A673 (cell line): ENCODE data around the gene FAM170B. TPM values are rescaled to one million over a fixed set of nuclear protein-coding genes. Genes with fewer than 3 reads are reported as not detected.

ENCODE experiments used
- BruUV-seq: library from RNA; stranded (reverse); fragments of 400-500 nt; replicated peaks from 2 replicates; lab custom pipeline; 2021; lab: Mats Ljungman, UMichigan
- CTCF ChIA-PET: fragments of 300-600 bp; sonication (Branson Sonifier 250); formaldehyde crosslinking; loops from one replicate; lab custom pipeline; 2022; ENCODE audit warnings: antibody characterized with exemption; lab: Charles Lee
- POLR2A ChIA-PET: fragments of 300-600 bp; sonication (Branson Sonifier 250); formaldehyde crosslinking; loops from one replicate; lab custom pipeline; 2022; ENCODE audit warnings: antibody characterized with exemption; ENCODE audit not compliant: low non-redundant PET; lab: Charles Lee
- DNase-seq: peaks from one replicate; pipeline ENCODE4 v3.0.0-alpha.2; 2015; ENCODE audit warnings: low spot score
- H3K27ac ChIP-seq: fragments of 200-600 bp; sonication (generic); 2 replicates; pipeline ENCODE4 v1.5.1; 2016; ENCODE audit warnings: mixed run types, low read depth, mild to moderate bottlenecking, mixed read lengths, antibody characterized with exemption, low read length; ENCODE audit not compliant: poor library complexity, severe bottlenecking
- H3K27me3 ChIP-seq: fragments of 200-600 bp; sonication (generic); replicated peaks from 2 replicates; pipeline ENCODE4 v1.6.1; 2017; ENCODE audit warnings: mixed run types, low read depth, mild to moderate bottlenecking, mixed read lengths, antibody characterized with exemption, low read length; ENCODE audit not compliant: insufficient read depth, poor library complexity
- H3K36me3 ChIP-seq: fragments of 200-600 bp; sonication (generic); 2 replicates; pipeline ENCODE4 v1.6.1; 2016; ENCODE audit warnings: mixed run types, mild to moderate bottlenecking, mixed read lengths, antibody characterized with exemption, low read length; ENCODE audit not compliant: insufficient read depth, poor library complexity, severe bottlenecking
- H3K4me1 ChIP-seq: fragments of 200-600 bp; sonication (generic); 2 replicates; pipeline ENCODE4 v1.6.1; 2017; ENCODE audit warnings: mixed run types, mild to moderate bottlenecking, mixed read lengths, antibody characterized with exemption, low read length; ENCODE audit not compliant: insufficient read depth, poor library complexity, severe bottlenecking
- H3K4me3 ChIP-seq: fragments of 200-600 bp; sonication (generic); 2 replicates; pipeline ENCODE4 v1.5.1; 2016; ENCODE audit warnings: low read depth, mixed run types, mild to moderate bottlenecking, mixed read lengths, low read length; ENCODE audit not compliant: poor library complexity, severe bottlenecking
- H3K9me3 ChIP-seq: fragments of 200-600 bp; sonication (generic); 2 replicates; pipeline ENCODE4 v1.6.1; 2016; ENCODE audit warnings: mixed run types, low read depth, mild to moderate bottlenecking, mixed read lengths, antibody characterized with exemption, low read length; ENCODE audit not compliant: poor library complexity, severe bottlenecking
- EZH2 ChIP-seq: fragments of 200-600 bp; sonication (generic); IDR thresholded peaks from 2 replicates; pipeline ENCODE4 v1.6.1; 2017; ENCODE audit warnings: borderline replicate concordance, low read depth, mild to moderate bottlenecking, mixed read lengths, antibody characterized with exemption, low read length; ENCODE audit not compliant: poor library complexity, severe bottlenecking
- intact Hi-C: fragments of 100-400 bp; cut with micrococcal nuclease; formaldehyde crosslinking; loops from one replicate; pipeline ENCODE4 v1.10.0; 2022; ENCODE audit not compliant: unreplicated experiment
- total RNA-seq: library from RNA; stranded (reverse); gene quantifications from 2 replicates; pipeline ENCODE4 v1.2.3, GENCODE V29; 2021
- TF ChIP-seq, protein P1 (sequence below): fragments of 300-800, 200-600 bp; sonication (generic); conservative IDR thresholded peaks from 2 replicates; pipeline ENCODE4 v1.5.1; 2017; ENCODE audit warnings: low read depth, mild to moderate bottlenecking, antibody characterized with exemption, low read length, moderate library complexity, mixed read lengths

The FAM170B gene
- total RNA-seq, 1 experiment from 2014 or later = not detected

DNA sequence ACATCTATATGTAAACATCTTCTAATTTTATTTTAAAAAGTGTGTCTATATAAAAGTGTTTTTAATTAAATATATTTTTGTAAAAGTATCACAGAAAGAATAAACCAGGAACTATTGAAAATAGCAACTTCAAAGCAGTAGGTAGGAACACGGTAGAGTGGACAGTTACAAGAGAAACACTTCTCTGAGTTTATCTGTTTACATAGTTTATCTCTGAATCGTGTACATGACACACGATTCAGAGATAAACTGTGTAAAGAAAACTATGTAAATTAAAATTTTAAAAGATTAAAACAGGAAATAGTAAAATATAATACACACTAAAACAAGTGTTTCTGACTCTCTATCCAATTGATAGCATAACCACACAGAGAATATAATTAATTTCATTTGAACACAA, 25.1 kb upstream of the FAM170B start:
- POLR2A ChIA-PET = no interaction called here
- CTCF ChIA-PET = no interaction called here
- DNase-seq = no peak
- Histone ChIP-seq H3K9me3 (no peaks in the 10 kb centered on the region), H3K27me3 (peaks cover 46% of the 10 kb centered on the region), H3K4me1 (no peaks in the 10 kb centered on the region), H3K36me3 (no peaks in the 10 kb centered on the region), H3K4me3 (no peak overlapping the region), H3K27ac (no peak overlapping the region)
- TF ChIP-seq EZH2 = no peak
- TF ChIP-seq, protein P1, sequence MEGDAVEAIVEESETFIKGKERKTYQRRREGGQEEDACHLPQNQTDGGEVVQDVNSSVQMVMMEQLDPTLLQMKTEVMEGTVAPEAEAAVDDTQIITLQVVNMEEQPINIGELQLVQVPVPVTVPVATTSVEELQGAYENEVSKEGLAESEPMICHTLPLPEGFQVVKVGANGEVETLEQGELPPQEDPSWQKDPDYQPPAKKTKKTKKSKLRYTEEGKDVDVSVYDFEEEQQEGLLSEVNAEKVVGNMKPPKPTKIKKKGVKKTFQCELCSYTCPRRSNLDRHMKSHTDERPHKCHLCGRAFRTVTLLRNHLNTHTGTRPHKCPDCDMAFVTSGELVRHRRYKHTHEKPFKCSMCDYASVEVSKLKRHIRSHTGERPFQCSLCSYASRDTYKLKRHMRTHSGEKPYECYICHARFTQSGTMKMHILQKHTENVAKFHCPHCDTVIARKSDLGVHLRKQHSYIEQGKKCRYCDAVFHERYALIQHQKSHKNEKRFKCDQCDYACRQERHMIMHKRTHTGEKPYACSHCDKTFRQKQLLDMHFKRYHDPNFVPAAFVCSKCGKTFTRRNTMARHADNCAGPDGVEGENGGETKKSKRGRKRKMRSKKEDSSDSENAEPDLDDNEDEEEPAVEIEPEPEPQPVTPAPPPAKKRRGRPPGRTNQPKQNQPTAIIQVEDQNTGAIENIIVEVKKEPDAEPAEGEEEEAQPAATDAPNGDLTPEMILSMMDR = no peak
- no TSS peak for BruUV-seq
- intact Hi-C loops = no loop called here

DNA sequence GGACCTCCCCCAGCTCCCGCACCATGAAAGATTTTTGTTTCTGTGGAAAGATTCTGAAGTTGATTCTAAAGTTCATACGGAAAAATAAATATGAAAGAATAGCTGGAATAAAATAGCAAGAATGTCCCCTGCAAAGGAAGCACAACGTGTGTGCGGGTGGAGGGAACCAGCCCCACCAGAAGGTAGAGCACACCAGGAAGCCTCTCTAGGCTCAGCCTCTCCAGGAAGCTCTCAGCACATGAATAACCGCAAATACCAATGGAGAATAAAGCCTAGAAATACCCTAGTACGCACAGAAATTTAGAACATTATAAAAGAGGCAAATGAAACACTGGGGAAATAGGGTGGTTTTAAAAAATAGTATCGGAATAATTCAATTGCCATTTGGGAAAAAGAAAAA, 24.6 kb upstream of the FAM170B start:
- no peak for TF ChIP-seq EZH2
- TF ChIP-seq, protein P1 = no peak
- H3K4me3 ChIP-seq = no peak overlapping the region
- ChIA-PET POLR2A (no interaction called here), CTCF (no interaction called here)
- no TSS peak for BruUV-seq
- no peak for DNase-seq
- H3K9me3 ChIP-seq = no peaks in the 10 kb centered on the region
- intact Hi-C loops = no loop called here
- H3K36me3 ChIP-seq = no peaks in the 10 kb centered on the region
- peaks cover 46% of the 10 kb centered on the region for H3K27me3 ChIP-seq
- no peaks in the 10 kb centered on the region for H3K4me1 ChIP-seq
- no peak overlapping the region for H3K27ac ChIP-seq

DNA sequence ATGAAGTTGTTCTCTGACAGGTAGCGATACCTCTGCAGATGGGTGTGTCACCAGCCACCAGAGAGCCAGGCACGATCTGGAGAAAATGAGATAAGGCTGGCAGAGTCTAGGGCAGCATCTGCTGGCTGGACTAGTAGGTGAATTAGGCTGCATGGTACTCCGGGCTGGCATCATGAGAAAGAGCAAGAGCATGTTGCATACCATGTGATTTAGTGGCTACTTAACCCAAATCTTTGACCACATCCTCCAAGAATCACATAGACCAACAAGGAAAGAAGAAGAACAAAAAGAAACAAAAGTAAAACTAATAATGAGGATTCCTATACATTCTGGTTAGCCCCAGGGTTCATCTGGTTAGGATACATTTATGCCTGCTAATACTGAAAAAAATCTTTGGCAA, 23.4 kb upstream of the FAM170B start:
- BruUV-seq = no TSS peak
- ChIA-PET POLR2A (no interaction called here), CTCF (no interaction called here)
- H3K36me3 ChIP-seq = no peaks in the 10 kb centered on the region
- no peak for DNase-seq
- H3K27ac ChIP-seq = no peak overlapping the region
- intact Hi-C loops = no loop called here
- TF ChIP-seq, protein P1 = no peak
- TF ChIP-seq EZH2 = no peak
- H3K27me3 ChIP-seq = peaks cover 56% of the 10 kb centered on the region
- no peaks in the 10 kb centered on the region for H3K4me1 ChIP-seq
- H3K9me3 ChIP-seq = no peaks in the 10 kb centered on the region
- no peak overlapping the region for H3K4me3 ChIP-seq
